ENCODE measurements around the gene SLC16A9. TPM values are rescaled to one million over a fixed set of nuclear protein-coding genes. Genes with fewer than 3 reads are reported as not detected.
A peak's percentile ranks its signal among the peaks of the same experiment; 100 is the strongest.

The SLC16A9 gene
- total and polyA plus RNA-seq, 8 donors = 0.32 to 7.4 (median 1.5) TPM

DNA sequence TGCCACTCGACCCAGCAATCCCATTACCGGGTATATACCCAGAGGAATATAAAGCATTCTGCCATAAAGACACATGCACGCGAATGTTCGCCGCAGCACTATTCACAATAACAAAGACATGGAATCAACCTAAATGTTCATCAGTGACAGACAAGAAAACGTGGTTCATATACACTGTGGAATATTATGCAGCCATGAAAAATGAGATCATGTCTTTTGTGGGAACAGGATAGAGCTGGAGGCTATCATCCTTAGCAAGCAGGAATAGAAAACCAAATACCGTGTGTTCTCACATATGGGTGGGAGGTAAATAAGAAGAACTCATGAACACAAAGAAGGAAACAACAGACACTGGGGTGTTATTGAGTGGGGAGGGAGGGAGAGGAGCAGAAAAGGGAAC, 84.7 kb downstream of the SLC16A9 start:
- Histone ChIP-seq H3K9me3 (no peaks in the 10 kb centered on the region), H3K27ac (no peak overlapping the region), H3K36me3 (no peaks in the 10 kb centered on the region), H3K4me1 (peaks cover 0 to 3% (median 0%) of the 10 kb centered on the region in 3 donors), H3K27me3 (no peaks in the 10 kb centered on the region), H3K4me3 (no peak overlapping the region)
- DNase-seq (no peak), ATAC-seq (no peak), FAIRE-seq (no peak)
- intact Hi-C loops (cut with DNase I) = loop anchor here in 2 of 3 donors (5.0 to 10.0 kb wide), 3 partner anchors 192 to 422 kb away; no protein-coding TSS in a partner anchor
- TF ChIP-seq CTCF (IDR thresholded peaks at IDR 0.05) = no peak
- 77 to 78% methylated on average over 8 of the region's 8 CpGs for WGBS, 2 donors

DNA sequence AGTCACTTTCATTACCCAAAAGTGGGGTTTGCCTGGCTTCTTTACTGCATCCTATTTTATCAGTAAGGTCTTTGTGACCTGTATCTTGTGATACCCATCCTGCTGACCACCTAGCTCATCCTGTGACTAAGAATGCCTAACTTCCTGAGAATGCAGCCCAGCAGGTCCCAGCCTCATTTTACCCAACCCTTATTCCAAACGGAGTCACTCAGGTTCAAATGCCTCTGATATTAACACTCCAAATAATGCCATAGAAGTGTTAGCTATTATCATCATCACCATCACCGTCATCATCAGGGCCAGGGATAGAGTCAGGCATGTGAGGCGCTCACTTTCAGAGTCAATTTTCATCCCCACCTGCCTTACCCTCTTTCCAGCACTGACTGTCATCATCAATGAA, 85.5 kb downstream of the SLC16A9 start:
- no peak for FAIRE-seq
- WGBS, 2 donors = 74 to 91% methylated on average over 3 of the region's 3 CpGs
- no peak overlapping the region for H3K27ac ChIP-seq
- no peaks in the 10 kb centered on the region for H3K27me3 ChIP-seq
- H3K9me3 ChIP-seq = no peaks in the 10 kb centered on the region
- DNase-seq = no peak
- TF ChIP-seq CTCF (IDR thresholded peaks at IDR 0.05) = no peak
- no peak for ATAC-seq
- H3K4me3 ChIP-seq = no peak overlapping the region
- no peaks in the 10 kb centered on the region for H3K36me3 ChIP-seq
- intact Hi-C loops (cut with DNase I) = loop anchor here in 1 of 3 donors (10.0 kb wide), 1 partner anchor 411 kb away; no protein-coding TSS in a partner anchor
- H3K4me1 ChIP-seq = peaks cover 0 to 3% (median 0%) of the 10 kb centered on the region in 3 donors

DNA sequence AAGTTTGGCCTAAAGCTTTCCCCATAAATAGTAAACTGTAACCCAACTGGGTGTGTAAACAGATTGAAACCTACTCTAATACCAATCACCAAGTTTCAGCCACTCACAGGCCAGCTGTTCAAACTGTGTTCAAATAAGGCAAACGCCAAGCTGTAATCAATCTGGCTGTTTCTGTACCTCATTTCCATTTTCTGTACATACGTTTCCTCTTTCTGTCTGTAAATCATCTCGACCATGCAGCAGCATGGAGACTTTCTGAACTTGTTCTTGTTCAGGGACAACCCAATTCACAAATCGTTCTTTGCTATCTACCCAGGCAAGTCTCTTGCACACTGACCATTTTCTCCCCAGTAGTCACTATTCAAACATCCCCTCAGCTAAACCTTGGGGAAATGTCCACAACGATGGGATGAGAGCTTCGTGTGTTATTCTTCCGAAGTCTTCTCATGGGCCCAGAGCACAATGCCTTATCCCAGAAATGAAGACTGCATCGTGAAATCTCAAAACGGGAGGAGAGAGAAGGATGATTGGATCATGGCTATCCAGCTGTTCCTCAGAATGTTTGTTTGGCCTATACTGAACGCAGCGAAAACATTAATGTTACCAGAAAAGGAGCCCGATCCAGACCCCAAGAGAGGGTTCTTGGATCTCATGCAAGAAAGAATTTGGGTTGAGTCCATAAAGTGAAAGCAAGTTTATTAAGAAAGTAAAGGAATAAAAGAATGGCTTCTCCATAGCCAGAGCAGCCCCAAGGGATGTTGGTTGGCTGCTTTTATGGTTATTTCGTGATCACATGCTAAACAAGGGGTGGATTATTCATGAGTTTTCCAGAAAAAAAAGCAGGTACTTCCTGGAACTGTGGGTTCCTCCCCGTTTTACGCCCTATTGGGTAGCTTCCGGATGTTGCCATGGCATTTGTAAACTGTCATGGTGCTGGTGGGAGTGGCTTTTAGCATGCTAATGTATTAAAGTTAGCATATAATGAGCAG, 86.2 kb downstream of the SLC16A9 start:
- Histone ChIP-seq H3K9me3 (no peaks in the 10 kb centered on the region), H3K4me1 (peaks cover 0 to 3% (median 0%) of the 10 kb centered on the region in 3 donors), H3K27ac (no peak overlapping the region), H3K36me3 (no peaks in the 10 kb centered on the region), H3K4me3 (no peak overlapping the region), H3K27me3 (no peaks in the 10 kb centered on the region)
- ATAC-seq = no peak
- TF ChIP-seq CTCF (IDR thresholded peaks at IDR 0.05) = no peak
- DNase-seq = no peak
- WGBS, 2 donors = 58 to 71% methylated on average over 16 of the region's 16 CpGs
- no peak for FAIRE-seq
- intact Hi-C loops (cut with DNase I) = loop anchor here in 1 of 3 donors (10.0 kb wide), 1 partner anchor 411 kb away; no protein-coding TSS in a partner anchor

DNA sequence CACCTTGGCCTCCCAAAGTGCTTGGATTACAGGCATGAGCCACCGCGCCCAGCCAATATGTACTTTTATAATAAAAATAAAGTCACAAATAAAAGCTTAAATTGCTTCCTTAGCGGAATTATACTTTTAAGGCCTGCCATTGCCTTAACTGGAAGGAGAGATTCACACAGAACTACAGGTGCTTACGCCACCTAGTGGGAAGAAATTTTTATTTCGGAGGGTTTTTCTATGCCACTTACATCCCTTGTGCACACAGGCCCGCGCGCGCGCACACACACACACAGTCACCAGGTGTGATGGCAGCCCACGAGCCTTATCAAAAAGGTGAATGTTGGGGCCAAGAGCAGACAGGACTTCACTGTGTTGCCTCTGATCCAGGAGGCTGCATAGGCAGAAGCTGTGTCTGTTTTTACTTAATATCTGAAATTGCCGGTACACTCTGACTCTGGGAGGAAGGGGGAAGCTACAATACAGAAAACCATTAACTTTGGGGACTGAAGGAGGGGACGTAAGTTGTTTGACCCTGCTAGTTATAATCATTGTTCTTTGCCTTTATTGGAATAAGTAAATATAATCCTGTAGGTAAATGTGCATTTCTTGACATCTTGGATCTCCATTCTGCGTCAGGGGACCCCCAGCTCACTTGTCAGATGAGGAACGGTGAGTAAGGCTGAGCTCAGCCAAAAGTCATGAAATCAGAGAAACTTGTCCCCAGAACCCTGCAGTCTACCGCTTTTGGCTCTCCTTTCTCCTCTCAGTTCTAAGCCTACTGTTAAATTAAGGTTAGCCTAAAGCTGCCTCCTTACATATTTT, 87.1 kb downstream of the SLC16A9 start:
- Histone ChIP-seq H3K4me3 (no peak overlapping the region), H3K27me3 (no peaks in the 10 kb centered on the region), H3K4me1 (peaks cover 0 to 3% (median 0%) of the 10 kb centered on the region in 3 donors), H3K9me3 (no peaks in the 10 kb centered on the region), H3K36me3 (no peaks in the 10 kb centered on the region), H3K27ac (no peak overlapping the region)
- peak; percentile 56 to 78 (median 76) for ATAC-seq
- DNase-seq = peak; percentile 13 to 60 (median 34)
- intact Hi-C loops (cut with DNase I) = loop anchor here in 1 of 3 donors (10.0 kb wide), 1 partner anchor 412 kb away; no protein-coding TSS in a partner anchor
- TF ChIP-seq CTCF (IDR thresholded peaks at IDR 0.05) = peak; percentile 26 to 44 (median 40)
- no peak for FAIRE-seq
- 44 to 51% methylated on average over 16 of the region's 16 CpGs for WGBS, 2 donors

Data from pancreas (tissue), 10 donors.